ENCODE data around the gene THSD4.
"Not testable (repeated sequence)": the region's sequence is repeated elsewhere in the genome, so short reads cannot be mapped to it uniquely, and the experiment has no call there.

Gene THSD4

DNA sequence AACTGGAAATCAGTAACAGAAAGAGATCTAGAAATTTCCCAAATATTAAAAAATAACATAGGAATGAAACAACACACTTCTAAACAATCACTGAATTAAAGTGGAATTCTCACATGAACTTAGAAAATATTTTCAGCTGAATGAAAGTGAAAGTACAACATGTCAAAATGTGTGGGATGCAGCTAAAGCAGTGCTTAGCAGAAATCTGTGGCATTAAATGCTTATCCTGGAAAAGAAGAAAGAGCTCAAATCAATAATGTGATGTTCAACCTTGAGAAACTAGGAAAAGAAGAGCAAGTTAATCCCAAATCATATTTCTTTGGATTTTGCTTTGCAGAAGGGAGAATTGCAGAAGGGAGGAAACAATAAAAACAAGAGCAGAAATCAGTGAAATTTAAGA, 596.9 kb downstream of the THSD4 start:
- no peak for DNase-seq (ENCODE audit: low read depth in 3 of 3)

DNA sequence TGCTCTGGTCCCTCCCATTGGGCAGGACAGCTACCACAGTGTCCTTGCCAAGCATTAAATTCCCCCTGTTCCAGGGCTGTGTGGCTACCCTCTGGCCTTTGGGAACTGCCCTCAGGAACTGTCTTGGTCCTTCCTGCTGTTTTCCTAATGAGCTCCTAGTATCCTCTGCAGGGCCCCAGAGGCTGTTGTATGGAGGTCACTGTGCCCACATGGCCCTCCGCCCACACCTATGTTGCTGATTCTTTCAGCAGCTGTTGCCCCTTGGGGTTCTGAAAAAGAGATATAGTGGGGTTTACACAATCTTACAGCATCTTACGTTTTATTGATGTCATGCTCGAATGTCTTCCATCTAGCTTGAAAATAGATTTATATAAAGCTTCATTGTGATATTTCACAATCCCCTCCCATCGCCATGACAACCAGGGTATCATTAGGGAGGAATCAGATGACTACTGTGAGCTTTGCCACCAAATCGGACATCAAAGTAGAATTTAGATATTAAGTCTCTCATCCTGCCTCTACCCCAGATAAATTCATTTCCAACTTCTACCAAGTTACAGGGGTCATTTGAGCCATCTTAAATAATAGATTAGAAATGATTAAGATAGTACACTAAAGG, 598.0 kb downstream of the THSD4 start:
- no peak for DNase-seq (ENCODE audit: low read depth in 3 of 3)

DNA sequence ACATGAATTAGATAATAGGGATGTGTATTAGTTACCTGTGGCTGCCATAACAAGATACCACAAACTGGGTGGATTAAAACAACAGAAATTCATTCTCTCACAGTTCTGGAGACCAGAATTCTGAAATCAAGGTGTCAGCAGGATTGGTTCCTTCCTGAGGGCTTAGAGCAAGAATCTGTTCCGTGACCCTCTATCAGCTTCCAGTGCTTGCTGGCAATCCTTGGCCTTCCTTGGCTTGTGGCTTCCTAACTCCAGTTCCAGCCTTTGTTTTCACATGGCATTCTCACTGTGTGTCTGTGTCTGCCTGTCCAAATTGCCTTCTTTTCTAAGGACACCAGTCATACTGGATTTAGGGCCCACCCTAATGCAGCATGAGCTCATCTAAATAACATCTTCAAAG, 600.6 kb downstream of the THSD4 start:
- DNase-seq (ENCODE audit: low read depth in 3 of 3), result no peak

DNA sequence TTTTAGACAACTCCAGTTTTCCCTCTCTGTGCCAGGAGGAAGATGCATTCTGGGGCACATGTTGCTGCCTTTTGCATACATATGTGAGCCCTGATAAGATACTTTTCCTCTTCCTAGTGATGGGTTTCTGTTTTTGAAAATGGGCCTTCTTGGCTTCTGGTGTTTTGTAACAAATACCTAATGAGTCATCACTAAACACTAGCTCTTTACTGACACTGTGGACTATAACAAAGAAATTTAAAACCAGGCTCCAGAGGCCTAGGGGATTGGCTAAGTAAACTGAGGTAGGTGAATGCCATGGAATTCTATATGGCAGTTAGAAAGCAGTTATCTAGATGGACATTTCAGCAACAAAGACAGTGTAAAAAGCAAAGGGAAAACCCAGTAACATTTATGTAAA, 601.7 kb downstream of the THSD4 start:
- DNase-seq (ENCODE audit: low read depth in 3 of 3), result no peak

DNA sequence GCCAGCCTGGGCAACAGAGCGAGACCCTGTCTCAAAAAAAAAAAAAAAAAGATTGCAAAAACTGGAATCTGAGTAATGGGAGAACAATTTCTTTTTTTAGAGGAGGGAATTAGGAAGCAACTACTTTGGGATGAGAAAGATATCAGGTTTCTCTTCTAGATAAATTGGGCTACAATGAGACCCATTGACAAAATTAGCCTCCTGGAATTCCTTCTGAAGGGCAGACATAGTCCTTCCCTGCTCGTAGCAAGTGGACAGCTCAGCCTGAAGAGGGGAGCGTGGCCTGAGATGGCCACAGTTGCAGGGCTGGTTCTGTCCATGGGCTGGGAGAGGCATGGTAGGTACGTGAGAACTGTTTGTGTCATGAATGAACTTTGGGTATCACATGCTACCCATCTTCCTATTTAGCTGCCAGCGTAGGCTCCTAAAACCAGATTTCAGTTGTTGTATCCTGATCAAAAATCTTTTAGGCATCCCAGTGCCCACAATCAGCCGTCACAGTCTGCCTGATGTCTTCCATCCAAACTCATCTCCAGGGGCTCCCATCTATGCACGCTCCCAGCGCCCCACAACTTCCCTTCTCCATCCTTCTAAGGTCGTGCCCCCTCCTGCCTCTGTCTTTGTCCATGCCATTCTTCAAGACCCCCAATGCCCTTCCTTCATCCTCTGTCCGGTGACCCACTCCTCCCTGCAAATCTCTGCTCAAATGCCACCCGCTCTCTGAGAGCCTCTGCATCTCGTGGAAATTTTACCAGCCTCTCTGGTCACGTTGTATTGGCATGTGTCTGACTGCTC, 603.0 kb downstream of the THSD4 start:
- DNase-seq (ENCODE audit: low read depth in 3 of 3), result no peak

DNA sequence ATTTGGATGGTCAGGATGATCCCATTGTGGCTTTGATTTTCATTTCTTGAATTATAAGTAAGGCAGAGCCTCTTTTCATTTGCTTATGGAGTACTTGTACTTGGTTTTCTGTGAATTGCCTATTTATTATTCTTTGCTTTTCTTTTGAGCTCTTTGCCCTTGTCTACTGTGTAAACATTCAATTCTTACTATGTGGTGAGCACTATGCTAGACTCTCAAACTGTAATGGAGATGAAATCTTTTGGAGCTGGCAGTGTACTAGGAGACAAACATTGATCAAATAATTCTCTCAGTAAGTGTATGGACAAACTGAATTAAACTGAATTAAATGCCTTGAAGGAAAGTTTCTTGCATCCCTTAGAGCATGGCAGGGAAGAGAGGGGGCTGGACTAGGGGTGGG, 608.1 kb downstream of the THSD4 start:
- DNase-seq (ENCODE audit: low read depth in 3 of 3), result no peak

DNA sequence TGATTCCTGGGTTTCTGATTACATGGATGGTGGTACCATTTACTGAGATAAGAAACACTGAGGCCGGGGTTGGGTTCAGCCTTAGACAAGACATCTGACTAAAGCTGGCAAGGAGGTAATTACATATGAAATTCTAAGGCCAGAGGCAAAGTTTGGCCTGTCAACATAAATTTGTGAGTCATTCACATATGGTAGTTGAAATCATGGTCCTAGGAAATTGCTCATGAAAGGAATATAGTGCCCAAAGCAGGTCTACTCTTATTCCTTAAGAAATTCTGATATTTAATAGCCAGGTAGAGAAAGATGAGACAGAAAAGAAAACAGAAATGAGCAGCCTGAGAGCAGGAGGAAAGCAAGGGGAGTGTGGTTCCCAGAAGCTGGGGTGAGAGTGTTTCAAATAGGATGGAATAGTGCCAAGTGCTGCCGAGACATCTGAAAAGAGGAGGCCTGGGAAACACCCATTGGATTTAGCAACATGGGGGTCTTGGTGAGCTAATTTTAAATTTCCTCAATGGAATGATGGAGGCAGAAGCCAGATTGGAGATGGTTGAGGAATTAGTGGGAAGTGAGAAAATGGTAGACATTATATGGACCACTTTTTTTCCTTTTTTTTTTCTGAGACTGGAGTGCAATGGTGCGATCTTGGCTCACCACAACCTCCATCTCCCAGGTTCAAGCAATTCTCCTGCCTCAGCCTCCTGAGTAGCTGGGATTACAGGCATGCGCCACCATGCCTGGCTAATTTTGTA, 610.1 kb downstream of the THSD4 start:
- not testable (repeated sequence) for DNase-seq (ENCODE audit: low read depth in 3 of 3)

DNA sequence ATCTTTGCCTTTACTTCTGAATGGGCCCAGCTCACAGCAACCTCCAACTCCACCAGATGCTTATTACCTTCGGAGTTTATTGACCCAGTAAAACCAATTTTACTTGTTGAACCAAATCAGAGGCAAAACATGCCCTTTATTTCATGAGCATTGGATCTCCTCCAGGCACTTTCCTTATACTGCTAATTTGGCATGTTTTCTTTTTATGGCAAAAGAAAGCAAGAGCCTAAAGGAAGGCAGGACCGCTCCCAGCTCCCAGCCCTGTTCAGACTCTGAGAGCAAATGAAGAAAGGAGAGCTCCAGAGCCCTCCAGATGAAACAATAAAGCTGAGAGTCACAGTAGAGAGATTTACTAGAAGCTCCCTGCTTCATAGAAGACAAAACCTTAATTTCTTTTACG, 613.6 kb downstream of the THSD4 start:
- DNase-seq (ENCODE audit: low read depth in 3 of 3), result no peak

DNA sequence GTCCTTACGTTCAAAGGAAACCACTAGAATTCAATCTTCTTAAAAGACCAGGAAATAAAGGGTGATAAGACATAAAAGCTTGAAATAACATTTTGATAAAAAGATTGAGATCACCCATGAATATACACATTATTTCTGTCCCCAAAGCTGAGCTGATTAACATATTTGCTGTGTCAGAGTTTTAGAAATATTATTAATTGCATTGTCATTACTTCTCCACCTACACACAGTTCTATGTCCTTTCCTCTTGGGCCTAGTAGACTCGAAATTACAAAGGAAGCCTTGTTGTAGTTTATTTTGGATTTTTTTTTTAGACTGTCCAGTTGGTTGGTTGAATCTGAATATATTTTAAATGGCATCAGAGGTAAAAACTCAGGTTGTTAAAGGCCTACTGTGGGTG, 614.0 kb downstream of the THSD4 start:
- DNase-seq (ENCODE audit: low read depth in 3 of 3), result no peak

DNA sequence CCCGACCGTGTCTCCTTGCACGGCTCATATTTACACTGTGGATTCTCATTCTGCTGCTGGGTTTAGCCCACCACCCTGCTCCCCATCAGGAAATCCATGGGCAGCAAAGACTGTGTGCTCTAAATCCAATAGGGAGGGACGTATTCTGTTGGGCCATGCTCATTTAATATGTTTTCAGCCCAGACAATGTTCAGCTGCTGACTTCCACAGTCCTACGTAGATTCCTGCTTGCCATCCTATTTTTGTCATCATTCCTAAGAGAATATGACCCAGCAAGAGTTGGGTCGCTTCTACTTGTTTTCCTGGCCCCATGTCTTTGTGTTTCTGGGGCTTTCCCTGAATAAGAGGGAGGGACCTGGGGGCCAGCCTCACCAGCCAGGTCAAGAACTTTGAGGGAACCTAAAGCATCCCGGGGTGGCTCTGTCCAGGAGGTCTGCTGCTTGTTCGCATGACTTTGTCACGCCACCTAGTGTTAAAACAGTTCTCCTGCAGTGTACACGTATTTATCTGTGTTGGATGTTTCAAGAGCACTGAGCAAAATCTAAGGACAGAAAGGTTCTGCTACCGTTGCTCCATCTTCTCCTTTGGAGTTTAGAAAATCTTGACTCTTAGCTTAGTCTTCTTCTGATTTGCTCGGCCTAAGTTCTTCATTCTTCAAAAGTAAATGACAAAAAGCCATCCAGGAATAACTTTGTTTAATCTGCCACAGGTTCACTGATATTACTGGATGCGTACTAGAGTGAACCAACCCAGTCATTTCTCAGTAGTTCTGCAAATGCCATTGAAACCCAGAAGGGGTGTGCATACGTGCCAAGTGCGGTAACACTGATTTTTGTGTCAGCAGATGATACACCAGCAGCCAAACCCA, 615.2 kb downstream of the THSD4 start:
- no peak for DNase-seq (ENCODE audit: low read depth in 3 of 3)

DNA sequence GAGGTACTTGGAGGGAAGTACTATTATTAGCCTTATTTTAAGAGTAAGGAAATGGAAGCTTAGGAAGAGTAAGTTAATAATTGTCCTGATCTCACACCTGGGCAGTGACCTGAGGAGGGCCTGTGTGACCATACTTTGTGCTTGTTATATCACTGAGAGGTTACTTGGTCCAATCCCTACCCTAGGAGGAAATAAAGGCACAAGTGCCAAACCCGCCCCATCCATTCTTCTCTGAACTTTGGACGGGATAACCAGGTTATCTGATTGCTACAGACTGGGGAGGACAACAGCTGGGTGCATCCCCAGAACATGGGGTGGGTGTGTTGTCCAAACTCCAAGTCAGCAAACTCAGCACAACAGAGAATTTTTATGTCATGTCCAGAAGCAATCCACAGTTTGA, 617.4 kb downstream of the THSD4 start:
- no peak for DNase-seq (ENCODE audit: low read depth in 3 of 3)

DNA sequence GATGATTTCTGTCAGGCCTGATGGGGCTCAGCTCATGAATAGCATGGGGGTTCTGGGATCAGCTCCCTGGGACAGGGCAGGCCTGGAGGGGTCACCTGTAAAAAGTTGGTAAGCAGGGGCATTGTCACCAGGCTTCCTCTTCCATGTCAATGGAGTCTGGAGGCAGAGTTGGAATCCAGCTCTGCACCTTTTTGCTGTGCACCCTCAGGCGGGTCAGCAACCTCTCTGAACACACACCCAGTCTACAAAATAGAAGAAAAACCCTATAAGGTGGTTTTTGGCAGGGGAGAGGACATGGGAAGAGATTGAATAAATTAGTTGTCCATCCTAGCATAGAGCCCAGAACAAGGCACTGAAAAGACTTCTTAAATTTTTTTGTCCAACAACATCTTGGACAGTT, 617.9 kb downstream of the THSD4 start:
- DNase-seq (ENCODE audit: low read depth in 3 of 3), result no peak

DNA sequence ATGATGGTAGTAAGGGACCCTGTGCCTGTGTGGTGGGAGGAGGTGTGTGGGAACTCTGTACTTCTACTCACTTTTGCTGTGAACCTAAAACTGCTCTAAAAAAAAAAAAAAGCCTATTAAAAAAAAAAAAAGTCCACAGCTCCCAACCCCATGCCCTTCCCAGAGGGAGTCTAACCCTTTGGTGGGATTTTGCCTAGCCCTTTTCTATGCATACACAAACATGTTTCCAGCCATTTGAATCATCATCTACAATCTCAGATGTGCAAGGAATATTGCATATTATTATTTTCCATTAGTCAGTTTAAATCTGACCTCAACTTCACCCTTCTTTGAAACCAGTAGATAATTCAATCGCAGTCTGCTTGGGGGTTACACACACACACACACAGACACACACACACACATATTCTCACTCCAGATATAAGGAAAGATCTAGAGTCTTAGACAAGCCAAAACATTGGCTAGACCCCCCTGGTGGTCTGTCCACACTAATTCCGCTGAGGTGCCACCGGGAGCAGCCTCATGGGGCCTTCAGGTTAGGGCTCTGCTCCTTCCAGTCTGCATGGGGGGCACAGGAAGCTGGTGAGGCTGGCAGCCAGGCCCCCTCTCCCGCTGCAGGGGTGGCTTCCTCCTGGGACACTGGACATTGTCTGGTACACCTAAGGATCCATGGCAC, 619.6 kb downstream of the THSD4 start:
- no peak for DNase-seq (ENCODE audit: low read depth in 3 of 3)

DNA sequence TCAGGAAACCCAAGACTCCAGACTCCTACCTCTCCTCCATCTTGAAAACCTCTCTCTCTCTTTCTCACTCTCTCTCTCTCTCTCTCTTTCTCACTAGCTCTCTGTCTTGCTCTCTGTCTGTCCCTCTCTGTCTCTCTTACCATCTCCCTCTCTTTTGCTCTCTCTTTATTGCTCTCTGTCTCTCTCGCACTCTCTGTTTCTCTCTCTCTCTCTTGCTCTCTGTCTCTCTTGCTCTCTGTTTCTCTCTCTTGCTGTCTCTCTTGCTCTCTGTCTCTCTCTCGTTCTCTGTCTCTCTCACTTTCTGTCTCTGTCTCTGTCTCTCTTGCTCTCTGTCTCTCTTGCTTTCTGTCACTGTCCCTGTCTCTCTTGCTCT, 620.1 kb downstream of the THSD4 start:
- no peak for DNase-seq (ENCODE audit: low read depth in 3 of 3)

DNA sequence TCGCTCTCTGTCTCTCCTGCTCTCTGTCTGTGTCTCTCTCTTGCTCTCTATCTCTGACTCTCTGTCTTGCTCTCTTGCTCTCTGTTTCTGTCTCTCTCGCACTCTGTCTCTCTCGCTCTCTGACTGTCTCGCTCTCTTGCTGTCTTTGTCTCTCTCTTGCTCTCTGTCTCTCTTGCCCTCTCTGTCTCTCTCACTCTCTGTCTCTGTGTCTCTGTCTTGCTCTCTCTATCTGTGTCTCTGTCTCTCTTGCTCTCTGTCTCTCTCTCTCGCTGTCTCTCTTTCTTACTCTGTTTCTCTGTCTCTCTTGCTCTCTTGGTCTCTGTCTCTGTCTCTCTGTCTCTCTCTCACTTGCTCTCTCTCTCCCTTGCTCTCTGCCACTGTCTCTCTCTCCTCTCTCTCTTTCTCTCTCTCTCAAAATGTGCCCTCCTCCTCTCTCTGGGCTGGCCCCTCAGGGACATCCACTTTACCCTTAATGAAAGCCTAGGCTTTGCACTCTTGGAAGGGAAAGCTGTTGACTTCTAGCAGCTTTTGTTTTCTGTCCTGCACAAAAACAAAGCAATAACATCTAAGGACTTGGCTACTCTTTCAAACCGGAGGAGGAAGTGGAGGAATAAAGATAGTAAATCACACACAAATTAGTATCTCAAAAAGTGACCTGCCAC, 621.1 kb downstream of the THSD4 start:
- no peak for DNase-seq (ENCODE audit: low read depth in 3 of 3)

DNA sequence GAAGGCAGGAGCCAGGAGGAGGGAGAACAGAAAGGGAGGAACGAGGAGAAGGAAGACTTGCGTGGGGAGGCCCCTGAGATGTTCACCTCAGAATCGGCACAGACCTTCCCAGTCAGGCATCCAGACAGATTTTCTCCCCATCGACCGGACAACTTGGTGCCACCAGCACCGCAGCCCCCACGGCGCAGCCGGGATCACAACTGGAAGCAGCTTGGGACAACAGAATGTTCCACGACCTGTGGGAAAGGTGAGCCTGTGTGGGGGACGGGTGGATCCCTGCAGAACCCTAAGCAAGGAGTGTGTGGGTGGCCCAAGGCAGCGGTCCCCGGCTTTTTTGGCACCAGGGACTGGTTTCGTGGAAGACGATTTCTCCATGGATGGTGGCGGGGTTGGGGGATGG, 622.5 kb downstream of the THSD4 start:
- DNase-seq (ENCODE audit: low read depth in 3 of 3), result no peak

DNA sequence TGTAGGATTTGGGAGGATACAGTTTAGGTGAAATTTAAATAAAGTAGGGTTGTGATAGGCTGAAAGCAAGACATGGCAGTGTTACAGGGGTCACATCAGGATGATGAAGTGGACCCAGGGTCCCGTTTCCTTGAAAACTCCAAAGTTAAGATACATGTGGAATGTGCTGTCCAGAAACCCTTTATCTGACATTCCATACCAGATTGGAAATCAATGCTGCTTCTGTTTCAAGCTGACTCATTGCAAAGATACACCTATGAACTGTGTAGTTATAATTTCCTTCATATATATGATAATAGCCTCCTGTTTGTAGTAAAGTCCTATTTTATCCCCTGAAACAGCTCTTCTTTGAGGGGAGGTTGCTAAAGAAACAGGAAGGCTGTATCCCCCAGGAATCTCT, 624.1 kb downstream of the THSD4 start:
- no peak for DNase-seq (ENCODE audit: low read depth in 3 of 3)

DNA sequence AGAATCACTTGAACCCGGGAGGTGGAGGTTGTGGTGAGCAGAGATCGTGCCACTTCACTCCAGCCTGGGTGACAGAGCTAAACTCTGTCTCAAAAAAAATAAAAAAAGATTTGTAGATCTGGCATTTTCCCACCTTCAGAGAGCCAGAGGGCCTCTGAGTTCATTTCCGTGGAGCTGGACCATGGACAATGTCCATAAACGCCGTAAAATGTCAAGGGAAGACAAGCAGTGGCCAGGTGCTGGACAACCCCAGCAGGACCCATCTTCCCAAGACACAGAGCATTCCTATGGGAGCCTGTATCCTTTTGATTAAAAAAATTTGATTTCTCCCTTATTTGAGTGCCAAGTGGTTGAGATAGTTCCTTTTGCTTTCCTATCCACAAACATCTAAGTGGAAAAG, 627.7 kb downstream of the THSD4 start:
- DNase-seq (ENCODE audit: low read depth in 3 of 3), result no peak

DNA sequence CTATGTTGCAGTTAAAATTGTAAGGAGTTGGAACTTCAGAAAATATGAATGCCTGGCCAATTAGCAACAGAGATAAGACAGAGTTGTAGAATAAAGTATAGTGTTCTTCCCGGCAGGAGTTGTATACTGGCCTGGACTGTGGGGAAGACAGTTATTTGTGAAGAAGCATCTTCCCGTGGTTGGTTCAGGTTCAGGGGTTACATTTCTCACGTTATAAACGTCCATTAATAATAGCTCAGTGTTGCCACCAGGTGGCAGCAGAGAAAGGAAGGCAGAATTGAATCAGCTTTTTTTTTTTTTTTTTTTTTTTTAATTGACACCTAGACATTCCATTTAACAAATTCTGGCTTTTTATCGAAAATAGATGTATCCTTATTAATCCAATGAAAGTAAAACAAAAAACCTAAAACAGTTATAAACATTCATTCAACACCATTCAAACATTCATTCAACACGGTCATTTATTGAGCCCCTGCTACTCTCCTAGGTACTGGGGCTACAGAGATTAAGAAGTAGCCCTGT, 628.7 kb downstream of the THSD4 start:
- peak; percentile 18 to 28 (median 24) for DNase-seq (ENCODE audit: low read depth in 3 of 3)

DNA sequence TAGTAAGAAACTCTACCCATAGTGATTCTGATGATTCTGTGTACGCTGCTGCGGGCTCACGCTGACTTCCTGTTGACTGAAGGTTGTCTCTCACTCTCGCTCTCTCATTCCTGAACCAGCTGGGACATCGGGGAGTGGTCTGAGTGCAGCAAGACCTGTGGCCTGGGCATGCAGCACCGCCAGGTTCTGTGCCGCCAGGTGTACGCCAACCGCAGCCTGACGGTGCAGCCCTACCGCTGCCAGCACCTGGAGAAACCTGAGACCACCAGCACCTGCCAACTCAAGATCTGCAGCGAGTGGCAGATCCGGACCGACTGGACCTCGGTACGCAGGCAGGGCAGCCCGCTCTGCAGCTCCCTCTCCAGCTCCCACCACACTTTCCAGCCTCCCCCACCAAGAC, 631.4 kb downstream of the THSD4 start:
- DNase-seq (ENCODE audit: low read depth in 3 of 3), result no peak
